ENCODE measurements around the gene DTX3. TPM values are rescaled to one million over a fixed set of nuclear protein-coding genes. Genes with fewer than 3 reads are reported as not detected.

The DTX3 gene
- total and polyA plus RNA-seq, 2 of the 13 experiments (the other 11 are each of a cell fraction or from before 2014, with no cell fraction given), result 9.0 to 27.2 TPM

DNA sequence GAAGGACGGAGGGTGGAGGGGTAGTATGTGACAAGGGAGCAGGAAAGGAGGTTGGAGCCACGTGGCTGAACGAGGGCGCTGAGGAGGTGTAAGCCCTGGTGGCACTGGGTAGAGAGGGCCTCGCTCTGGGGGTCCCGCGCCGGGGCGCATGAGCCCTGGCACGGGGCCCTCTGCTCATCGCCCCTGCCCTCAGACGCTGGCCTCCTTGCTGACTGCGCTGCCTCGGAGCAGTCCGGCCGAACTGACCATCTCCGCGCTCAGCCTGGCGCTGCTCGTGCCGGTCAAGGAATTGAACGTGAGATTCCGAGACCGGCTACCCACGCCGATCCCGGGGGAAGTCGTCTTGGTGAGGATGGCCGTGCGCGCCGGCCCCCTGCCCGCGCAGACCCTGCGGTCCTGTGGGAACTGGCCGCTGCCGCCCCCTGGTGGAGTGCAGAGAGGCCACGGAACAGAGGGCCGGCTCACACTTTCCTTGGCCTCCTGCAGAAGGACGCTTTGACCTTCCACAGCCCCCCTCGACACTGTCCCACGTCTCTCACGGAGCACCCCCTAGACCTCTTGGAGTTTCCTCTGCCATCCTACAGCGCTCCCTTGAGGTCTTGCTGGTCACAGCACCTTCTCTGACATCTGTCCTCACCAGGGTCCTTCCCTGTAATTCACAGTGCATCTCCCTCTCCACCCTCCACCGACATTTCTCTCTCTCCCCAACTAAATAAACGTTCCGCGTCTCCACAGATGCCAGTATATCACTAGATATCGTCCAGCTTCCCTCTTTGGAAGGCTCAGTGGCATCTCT lies 17.1 kb downstream of the DTX3 start (continued):
- TF ChIP-seq, protein P1, sequence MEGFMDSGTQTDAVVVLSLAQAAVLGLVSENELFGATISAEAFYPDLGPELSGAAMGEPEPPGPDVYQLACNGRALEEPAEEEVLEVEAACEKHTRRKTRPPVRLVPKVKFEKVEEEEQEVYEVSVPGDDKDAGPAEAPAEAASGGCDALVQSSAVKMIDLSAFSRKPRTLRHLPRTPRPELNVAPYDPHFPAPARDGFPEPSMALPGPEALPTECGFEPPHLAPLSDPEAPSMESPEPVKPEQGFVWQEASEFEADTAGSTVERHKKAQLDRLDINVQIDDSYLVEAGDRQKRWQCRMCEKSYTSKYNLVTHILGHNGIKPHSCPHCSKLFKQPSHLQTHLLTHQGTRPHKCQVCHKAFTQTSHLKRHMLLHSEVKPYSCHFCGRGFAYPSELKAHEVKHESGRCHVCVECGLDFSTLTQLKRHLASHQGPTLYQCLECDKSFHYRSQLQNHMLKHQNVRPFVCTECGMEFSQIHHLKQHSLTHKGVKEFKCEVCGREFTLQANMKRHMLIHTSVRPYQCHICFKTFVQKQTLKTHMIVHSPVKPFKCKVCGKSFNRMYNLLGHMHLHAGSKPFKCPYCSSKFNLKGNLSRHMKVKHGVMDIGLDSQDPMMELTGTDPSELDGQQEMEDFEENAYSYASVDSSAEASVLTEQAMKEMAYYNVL (CRISPR knock-in tag; IDR thresholded peaks at IDR 0.05; ENCODE audit: borderline replicate concordance), result no peak
- TF ChIP-seq, protein P2, sequence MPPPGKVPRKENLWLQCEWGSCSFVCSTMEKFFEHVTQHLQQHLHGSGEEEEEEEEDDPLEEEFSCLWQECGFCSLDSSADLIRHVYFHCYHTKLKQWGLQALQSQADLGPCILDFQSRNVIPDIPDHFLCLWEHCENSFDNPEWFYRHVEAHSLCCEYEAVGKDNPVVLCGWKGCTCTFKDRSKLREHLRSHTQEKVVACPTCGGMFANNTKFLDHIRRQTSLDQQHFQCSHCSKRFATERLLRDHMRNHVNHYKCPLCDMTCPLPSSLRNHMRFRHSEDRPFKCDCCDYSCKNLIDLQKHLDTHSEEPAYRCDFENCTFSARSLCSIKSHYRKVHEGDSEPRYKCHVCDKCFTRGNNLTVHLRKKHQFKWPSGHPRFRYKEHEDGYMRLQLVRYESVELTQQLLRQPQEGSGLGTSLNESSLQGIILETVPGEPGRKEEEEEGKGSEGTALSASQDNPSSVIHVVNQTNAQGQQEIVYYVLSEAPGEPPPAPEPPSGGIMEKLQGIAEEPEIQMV (CRISPR knock-in tag; IDR thresholded peaks at IDR 0.05; ENCODE audit: low read depth), result no peak
- TF ChIP-seq, protein P3, sequence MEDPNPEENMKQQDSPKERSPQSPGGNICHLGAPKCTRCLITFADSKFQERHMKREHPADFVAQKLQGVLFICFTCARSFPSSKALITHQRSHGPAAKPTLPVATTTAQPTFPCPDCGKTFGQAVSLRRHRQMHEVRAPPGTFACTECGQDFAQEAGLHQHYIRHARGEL (CRISPR knock-in tag; IDR thresholded peaks at IDR 0.05), result no peak
- TF ChIP-seq TBX3 (IDR thresholded peaks at IDR 0.05; ENCODE audit: borderline replicate concordance) (no peak), HDAC2 (CRISPR knock-in tag; IDR thresholded peaks at IDR 0.05) (no peak), ZNF329 (CRISPR knock-in tag; IDR thresholded peaks at IDR 0.05; ENCODE audit: low read depth) (no peak), JUN (CRISPR knock-in tag; IDR thresholded peaks at IDR 0.05) (no peak), KDM5A (IDR thresholded peaks at IDR 0.05; ENCODE audit: borderline replicate concordance, low read length) (no peak), ZNF549 (CRISPR knock-in tag; IDR thresholded peaks at IDR 0.05) (no peak), ZNF816 (CRISPR knock-in tag; IDR thresholded peaks at IDR 0.05; ENCODE audit: borderline replicate concordance) (no peak), ZNF75D (CRISPR knock-in tag; IDR thresholded peaks at IDR 0.05; ENCODE audit: borderline replicate concordance) (no peak), THYN1 (CRISPR knock-in tag; IDR thresholded peaks at IDR 0.05; ENCODE audit: borderline replicate concordance, low read depth) (no peak), SCMH1 (CRISPR knock-in tag; IDR thresholded peaks at IDR 0.05; ENCODE audit: borderline replicate concordance) (no peak), ATF7 (IDR thresholded peaks at IDR 0.05) (no peak), ATF7 (CRISPR knock-in tag; IDR thresholded peaks at IDR 0.05) (no peak), ZNF10 (CRISPR knock-in tag; IDR thresholded peaks at IDR 0.05; ENCODE audit: borderline replicate concordance, low read depth) (no peak)
- TF ChIP-seq, protein P4, sequence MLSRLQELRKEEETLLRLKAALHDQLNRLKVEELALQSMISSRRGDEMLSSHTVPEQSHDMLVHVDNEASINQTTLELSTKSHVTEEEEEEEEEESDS (CRISPR knock-in tag; IDR thresholded peaks at IDR 0.05; ENCODE audit: borderline replicate concordance), result no peak
- TF ChIP-seq, protein P5, sequence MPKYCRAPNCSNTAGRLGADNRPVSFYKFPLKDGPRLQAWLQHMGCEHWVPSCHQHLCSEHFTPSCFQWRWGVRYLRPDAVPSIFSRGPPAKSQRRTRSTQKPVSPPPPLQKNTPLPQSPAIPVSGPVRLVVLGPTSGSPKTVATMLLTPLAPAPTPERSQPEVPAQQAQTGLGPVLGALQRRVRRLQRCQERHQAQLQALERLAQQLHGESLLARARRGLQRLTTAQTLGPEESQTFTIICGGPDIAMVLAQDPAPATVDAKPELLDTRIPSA (CRISPR knock-in tag; IDR thresholded peaks at IDR 0.05; ENCODE audit: borderline replicate concordance), result no peak
- TF ChIP-seq, protein P6, sequence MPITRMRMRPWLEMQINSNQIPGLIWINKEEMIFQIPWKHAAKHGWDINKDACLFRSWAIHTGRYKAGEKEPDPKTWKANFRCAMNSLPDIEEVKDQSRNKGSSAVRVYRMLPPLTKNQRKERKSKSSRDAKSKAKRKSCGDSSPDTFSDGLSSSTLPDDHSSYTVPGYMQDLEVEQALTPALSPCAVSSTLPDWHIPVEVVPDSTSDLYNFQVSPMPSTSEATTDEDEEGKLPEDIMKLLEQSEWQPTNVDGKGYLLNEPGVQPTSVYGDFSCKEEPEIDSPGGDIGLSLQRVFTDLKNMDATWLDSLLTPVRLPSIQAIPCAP (CRISPR knock-in tag; IDR thresholded peaks at IDR 0.05; ENCODE audit: low read depth), result no peak
- TF ChIP-seq, protein P7, sequence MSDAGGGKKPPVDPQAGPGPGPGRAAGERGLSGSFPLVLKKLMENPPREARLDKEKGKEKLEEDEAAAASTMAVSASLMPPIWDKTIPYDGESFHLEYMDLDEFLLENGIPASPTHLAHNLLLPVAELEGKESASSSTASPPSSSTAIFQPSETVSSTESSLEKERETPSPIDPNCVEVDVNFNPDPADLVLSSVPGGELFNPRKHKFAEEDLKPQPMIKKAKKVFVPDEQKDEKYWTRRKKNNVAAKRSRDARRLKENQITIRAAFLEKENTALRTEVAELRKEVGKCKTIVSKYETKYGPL (CRISPR knock-in tag; IDR thresholded peaks at IDR 0.05), result no peak

Data from HepG2 (cell line).